Lower leg skin (tissue), 3 donors: ENCODE results near the gene NRG3.

Experiments used
- POLR2A ChIP-seq, 2 donors: fragments of 450-650 bp; IDR thresholded peaks; one replicate each; pipeline ENCODE4 v1.6.1; 2016 to 2017; ENCODE audit warnings: antibody characterized with exemption in 2 of 2, mild to moderate bottlenecking in 1 of 2, moderate library complexity in 1 of 2
- TF ChIP-seq, protein P1 (sequence below), 3 donors: fragments of 450-650 bp; IDR thresholded peaks; one replicate each; pipeline ENCODE4 v1.5.1; 2016; ENCODE audit warnings: antibody characterized with exemption in 3 of 3, mild to moderate bottlenecking in 3 of 3, moderate library complexity in 2 of 3

DNA sequence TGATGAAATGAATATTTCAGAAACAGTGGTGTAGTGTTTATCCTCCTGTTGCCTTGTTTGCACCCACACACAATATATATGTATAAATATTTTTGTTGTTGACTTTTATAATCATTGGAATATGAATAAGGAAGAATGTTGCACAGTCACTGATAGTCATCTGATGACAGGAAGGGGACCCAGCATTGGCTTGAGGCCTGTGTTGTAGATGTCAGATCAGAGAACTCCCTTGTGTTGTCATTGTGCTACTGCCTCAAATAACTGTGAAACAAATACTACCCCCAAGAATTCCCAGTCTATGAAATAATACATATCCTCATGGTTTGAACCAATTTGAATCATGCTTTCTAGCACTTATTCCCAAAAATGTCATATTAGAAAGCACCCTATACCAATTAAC, 84.0 kb downstream of the NRG3 start:
- TF ChIP-seq, protein P1, sequence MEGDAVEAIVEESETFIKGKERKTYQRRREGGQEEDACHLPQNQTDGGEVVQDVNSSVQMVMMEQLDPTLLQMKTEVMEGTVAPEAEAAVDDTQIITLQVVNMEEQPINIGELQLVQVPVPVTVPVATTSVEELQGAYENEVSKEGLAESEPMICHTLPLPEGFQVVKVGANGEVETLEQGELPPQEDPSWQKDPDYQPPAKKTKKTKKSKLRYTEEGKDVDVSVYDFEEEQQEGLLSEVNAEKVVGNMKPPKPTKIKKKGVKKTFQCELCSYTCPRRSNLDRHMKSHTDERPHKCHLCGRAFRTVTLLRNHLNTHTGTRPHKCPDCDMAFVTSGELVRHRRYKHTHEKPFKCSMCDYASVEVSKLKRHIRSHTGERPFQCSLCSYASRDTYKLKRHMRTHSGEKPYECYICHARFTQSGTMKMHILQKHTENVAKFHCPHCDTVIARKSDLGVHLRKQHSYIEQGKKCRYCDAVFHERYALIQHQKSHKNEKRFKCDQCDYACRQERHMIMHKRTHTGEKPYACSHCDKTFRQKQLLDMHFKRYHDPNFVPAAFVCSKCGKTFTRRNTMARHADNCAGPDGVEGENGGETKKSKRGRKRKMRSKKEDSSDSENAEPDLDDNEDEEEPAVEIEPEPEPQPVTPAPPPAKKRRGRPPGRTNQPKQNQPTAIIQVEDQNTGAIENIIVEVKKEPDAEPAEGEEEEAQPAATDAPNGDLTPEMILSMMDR (IDR thresholded peaks at IDR 0.05), result no peak
- TF ChIP-seq POLR2A (IDR thresholded peaks at IDR 0.05), result no peak
